ENCODE results near the gene MSANTD3. TPM values are rescaled to one million over a fixed set of nuclear protein-coding genes. Genes with fewer than 3 reads are reported as not detected.

The MSANTD3 gene
- total RNA-seq, 1 donor from 2014 or later: 26.4 TPM

DNA sequence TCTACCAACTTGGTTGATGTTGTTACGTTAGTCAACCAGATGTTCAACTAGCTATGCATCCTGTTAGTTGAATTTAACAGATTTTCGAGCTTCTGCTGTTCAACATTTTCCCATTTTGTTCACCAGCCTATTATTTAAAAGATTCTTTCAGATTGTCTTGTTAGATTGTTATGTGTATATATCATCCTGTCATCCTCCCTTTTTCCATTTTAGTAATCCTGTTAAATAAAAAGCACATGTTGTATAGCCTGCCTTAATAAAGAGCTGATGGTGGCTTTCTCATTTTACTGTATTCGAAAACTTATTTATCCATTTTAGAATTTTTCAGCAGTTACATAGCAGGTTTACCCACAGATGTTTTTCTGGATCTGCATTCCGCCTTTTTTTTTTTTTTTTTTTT, 50.3 kb downstream of the MSANTD3 start:
- H3K4me1 Mint-ChIP-seq (ENCODE audit: unreplicated experiment): peaks cover 21% of the 10 kb centered on the region
- no peak for TF ChIP-seq CTCF (conservative IDR thresholded peaks at IDR 0.05)
- no peaks in the 10 kb centered on the region for H3K27me3 Mint-ChIP-seq
- no peak overlapping the region for H3K27ac Mint-ChIP-seq
- peaks cover 11% of the 10 kb centered on the region for H3K9me3 Mint-ChIP-seq
- H3K4me3 Mint-ChIP-seq: no peak overlapping the region
- peaks cover 30% of the 10 kb centered on the region for H3K36me3 Mint-ChIP-seq
- DNase-seq (ENCODE audit: extremely low spot score, unreplicated experiment): no peak

DNA sequence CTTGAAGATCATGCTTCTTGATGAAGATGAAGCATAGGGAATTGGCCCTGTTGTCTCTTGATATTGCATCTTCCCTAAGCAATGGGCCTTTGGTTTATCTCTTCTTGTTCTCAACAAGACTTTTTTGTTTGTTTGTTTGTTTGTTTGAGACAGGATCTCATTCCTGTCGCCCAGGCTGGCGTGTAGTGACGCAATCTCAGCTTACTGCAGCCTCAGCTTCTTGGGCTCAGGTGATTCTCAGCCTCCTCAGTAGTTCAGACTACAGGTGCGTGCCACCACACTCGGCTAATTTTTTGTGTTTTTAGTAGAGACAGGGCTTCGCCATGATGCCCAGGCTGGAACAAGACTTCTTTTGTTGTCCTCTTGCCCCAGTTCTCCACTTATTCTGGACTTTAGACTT, 51.2 kb downstream of the MSANTD3 start:
- Mint-ChIP-seq H3K4me1 (ENCODE audit: unreplicated experiment) (peaks cover 21% of the 10 kb centered on the region), H3K4me3 (no peak overlapping the region), H3K27me3 (no peaks in the 10 kb centered on the region), H3K27ac (no peak overlapping the region), H3K9me3 (peaks cover 16% of the 10 kb centered on the region), H3K36me3 (peaks cover 33% of the 10 kb centered on the region)
- DNase-seq (ENCODE audit: extremely low spot score, unreplicated experiment): no peak
- TF ChIP-seq CTCF (conservative IDR thresholded peaks at IDR 0.05): no peak

DNA sequence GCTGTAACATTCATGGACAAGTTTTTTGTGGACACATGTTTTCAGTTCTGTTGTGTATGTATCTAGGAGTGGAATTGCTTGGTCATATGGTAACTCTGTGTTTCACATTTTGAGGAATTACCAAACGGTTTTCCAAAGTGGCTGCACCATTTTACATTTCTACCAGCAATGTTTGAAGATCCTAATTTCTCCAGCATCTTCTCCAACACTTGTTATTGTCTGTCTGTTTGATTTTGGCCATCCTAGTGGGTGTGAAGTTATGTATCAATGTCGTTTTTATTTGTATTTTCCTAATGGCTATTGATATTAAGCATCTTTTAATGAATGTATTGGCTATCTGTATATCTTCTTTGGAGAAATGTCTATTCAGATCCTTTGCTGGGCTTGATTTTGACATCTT, 52.9 kb downstream of the MSANTD3 start:
- H3K27ac Mint-ChIP-seq: no peak overlapping the region
- no peak for TF ChIP-seq CTCF (conservative IDR thresholded peaks at IDR 0.05)
- H3K36me3 Mint-ChIP-seq: peaks cover 34% of the 10 kb centered on the region
- H3K4me1 Mint-ChIP-seq (ENCODE audit: unreplicated experiment): peaks cover 14% of the 10 kb centered on the region
- H3K4me3 Mint-ChIP-seq: no peak overlapping the region
- no peaks in the 10 kb centered on the region for H3K27me3 Mint-ChIP-seq
- no peak for DNase-seq (ENCODE audit: extremely low spot score, unreplicated experiment)
- peaks cover 16% of the 10 kb centered on the region for H3K9me3 Mint-ChIP-seq

DNA sequence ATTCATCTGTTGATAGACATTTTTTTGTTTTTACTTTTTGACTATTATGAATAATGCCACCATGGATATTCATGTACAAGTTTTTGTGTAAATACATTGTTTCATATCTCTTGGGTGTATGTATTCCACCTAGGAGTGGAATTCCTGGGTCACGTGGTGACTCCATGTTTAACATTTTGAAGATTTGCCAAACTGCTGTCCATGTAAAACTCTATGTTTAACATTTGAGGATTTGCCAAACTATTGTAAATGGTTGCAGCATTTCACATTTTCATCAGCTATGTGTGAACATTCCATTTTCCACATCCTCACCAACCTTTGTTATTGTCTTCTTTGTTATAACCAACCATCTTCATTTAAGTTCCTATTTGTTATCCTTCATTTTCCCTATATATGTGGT, 58.3 kb downstream of the MSANTD3 start:
- Mint-ChIP-seq H3K27ac (no peak overlapping the region), H3K27me3 (no peaks in the 10 kb centered on the region), H3K36me3 (peaks cover 21% of the 10 kb centered on the region), H3K9me3 (peaks cover 16% of the 10 kb centered on the region), H3K4me3 (no peak overlapping the region), H3K4me1 (ENCODE audit: unreplicated experiment) (peaks cover 5% of the 10 kb centered on the region)
- TF ChIP-seq CTCF (conservative IDR thresholded peaks at IDR 0.05): no peak
- no peak for DNase-seq (ENCODE audit: extremely low spot score, unreplicated experiment)

DNA sequence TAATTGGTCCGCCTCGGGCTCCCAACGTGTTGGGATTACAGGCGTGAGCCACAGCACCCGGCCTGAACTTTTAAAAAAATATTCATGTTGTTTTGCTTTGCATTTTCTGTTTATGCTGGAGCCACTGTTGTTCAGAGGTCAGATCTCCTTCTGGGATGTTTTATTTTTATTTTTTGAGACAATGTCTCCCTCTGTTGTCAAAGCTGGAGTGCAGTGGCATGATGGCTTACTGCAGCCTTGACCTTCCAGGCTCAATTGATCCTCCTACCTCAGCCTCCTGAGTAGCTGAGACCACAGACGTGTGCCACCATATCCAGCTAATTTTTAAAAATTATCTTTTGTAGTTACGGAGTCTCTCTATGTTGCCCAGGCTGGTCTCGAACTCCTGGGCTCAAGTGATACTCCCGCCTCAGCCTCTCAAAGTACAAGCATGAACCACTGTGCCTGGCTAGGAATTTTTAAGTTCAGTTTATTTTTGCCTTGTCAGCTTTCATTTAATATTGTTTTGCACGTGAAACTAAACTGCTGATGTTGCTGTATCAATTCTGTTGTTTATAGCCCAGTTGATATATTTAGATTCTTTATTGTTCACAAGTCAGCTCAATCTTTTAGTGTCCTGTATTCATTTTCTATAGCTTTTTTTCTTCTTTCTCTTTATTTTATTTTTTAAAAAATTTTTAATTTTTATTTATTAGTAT, 59.7 kb downstream of the MSANTD3 start:
- Mint-ChIP-seq H3K27ac (no peak overlapping the region), H3K4me3 (no peak overlapping the region), H3K36me3 (peaks cover 8% of the 10 kb centered on the region), H3K27me3 (no peaks in the 10 kb centered on the region), H3K9me3 (peaks cover 4% of the 10 kb centered on the region), H3K4me1 (ENCODE audit: unreplicated experiment) (peaks cover 5% of the 10 kb centered on the region)
- DNase-seq (ENCODE audit: extremely low spot score, unreplicated experiment): no peak
- TF ChIP-seq CTCF (conservative IDR thresholded peaks at IDR 0.05): no peak

Data from type B pancreatic cell (in vitro differentiated cells).